CD4-positive, alpha-beta T cell treated with Interferon alpha-2 for 1 hour (primary cell): Measurements from ENCODE around the gene TRIM44.
"Not testable (repeated sequence)": the region's sequence is repeated elsewhere in the genome, so short reads cannot be mapped to it uniquely, and the experiment has no call there.

Experiments
- DNase-seq, 2 donors: peaks; one replicate each; pipeline ENCODE4 v3.0.0-alpha.2; 2020 to 2022

The TRIM44 gene

GRCh38 chr11:35675901-35676610 lies 13.5 kb downstream of the TRIM44 start:
- DNase-seq: no peak

- no peak for DNase-seq
These were observed 14.0 kb downstream of the TRIM44 start for GRCh38 chr11:35676611-35676965.

GRCh38 chr11:35677904-35678303 lies 15.3 kb downstream of the TRIM44 start:
- no peak for DNase-seq

- DNase-seq: no peak
These were observed 15.9 kb downstream of the TRIM44 start for GRCh38 chr11:35678471-35678870.

GRCh38 chr11:35678975-35679374 lies 16.4 kb downstream of the TRIM44 start:
- DNase-seq: no peak

- no peak for DNase-seq
These were observed 17.9 kb downstream of the TRIM44 start for GRCh38 chr11:35680506-35680905.

GRCh38 chr11:35681163-35681767 lies 18.7 kb downstream of the TRIM44 start:
- DNase-seq: no peak

GRCh38 chr11:35682230-35683173 lies 19.9 kb downstream of the TRIM44 start:
- DNase-seq: no peak

- DNase-seq: no peak
These were observed 21.3 kb downstream of the TRIM44 start for GRCh38 chr11:35683728-35684339.

GRCh38 chr11:35688023-35688422 lies 25.4 kb downstream of the TRIM44 start:
- DNase-seq: no peak

- DNase-seq: no peak
These were observed 26.8 kb downstream of the TRIM44 start for GRCh38 chr11:35689081-35689996.

- no peak for DNase-seq
These were observed 39.6 kb downstream of the TRIM44 start for GRCh38 chr11:35702126-35702525.

GRCh38 chr11:35709376-35709775 lies 46.8 kb downstream of the TRIM44 start:
- no peak for DNase-seq

GRCh38 chr11:35711173-35711910 lies 48.8 kb downstream of the TRIM44 start:
- no peak for DNase-seq

- DNase-seq: no peak
These were observed 49.3 kb downstream of the TRIM44 start for GRCh38 chr11:35711924-35712323.

- no peak for DNase-seq
These were observed 50.0 kb downstream of the TRIM44 start for GRCh38 chr11:35712533-35712932.

- DNase-seq: no peak
These were observed 52.5 kb downstream of the TRIM44 start for GRCh38 chr11:35714882-35715627.

GRCh38 chr11:35715677-35716076 lies 53.1 kb downstream of the TRIM44 start:
- DNase-seq: not testable (repeated sequence)

- no peak for DNase-seq
These were observed 54.5 kb downstream of the TRIM44 start for GRCh38 chr11:35717043-35717442.

GRCh38 chr11:35717520-35717919 lies 54.9 kb downstream of the TRIM44 start:
- DNase-seq: no peak
